H54 (cell line): ENCODE results near the gene CRISP2.

ENCODE experiments used
- DNase-seq: peaks from one replicate; pipeline ENCODE4 v3.0.0; 2011; ENCODE audit warnings: low spot score, mixed read lengths; ENCODE audit not compliant: insufficient read length
- FAIRE-seq: peaks from 3 replicates; lab custom pipeline; 2011; peaks lifted over from hg19 to GRCh38; lab: Jason Lieb, UNC
- POLR2A ChIP-seq: IDR thresholded peaks from 2 replicates; pipeline ENCODE4 v1.6.1; 2011; ENCODE audit warnings: low read depth, mild to moderate bottlenecking, low read length

Gene CRISP2

DNA sequence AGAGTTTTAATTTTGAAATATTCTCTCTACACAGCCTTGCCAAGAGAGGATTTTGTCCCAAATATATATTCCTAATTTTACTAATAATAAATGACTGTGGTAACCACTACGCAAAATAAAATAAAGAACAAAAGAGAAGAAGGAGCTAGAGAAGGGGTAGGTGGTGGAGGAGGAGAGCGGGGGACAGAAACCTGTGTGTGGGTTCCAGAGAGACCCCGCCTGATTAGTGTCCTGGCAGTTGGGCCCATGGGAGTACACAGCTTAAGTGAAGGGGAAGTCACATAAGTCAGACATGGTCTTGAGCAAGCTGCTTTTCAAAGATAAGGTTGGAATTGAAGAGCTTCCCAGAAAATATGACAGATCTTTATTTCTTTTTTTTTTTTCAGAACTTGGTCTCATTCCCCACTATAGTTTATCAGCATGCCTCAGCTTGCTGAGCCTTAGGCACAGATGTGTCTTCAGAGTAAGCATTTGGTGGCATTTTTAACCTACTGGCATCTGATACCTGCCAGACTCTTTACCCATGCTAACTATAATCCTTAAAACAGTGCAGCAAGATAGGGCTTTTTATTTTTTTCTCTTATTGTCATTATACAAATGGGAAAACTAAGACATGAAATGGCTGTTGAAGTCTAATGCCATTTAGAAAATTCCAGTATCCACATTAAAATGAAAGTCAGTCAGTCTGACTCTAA is 67.1 kb downstream of the CRISP2 start:
- no peak for DNase-seq
- no peak for FAIRE-seq
- TF ChIP-seq POLR2A, result no peak

DNA sequence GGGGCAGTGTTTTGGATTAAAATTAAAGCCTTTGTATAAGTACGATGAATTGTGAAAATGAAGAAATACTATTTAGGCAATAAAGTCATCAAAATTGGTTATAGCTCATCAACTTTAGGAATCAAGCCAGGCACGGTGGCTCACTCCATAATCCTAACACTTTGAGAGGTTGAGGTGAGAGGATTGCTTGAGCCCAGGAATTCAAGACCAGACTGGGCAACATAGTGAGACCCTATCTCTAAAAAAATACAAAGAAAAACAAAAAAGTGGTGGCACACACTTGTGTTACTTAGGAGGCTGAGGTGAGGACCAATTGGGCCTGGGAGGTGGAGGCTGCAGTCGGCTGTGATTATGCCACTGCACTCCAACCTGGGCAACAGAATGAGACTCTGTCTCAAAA is 68.2 kb downstream of the CRISP2 start:
- FAIRE-seq, result no peak
- TF ChIP-seq POLR2A, result no peak

More for the DNA sequence above, 68.2 kb downstream of the CRISP2 start:
- no peak for DNase-seq
